CD14-positive monocyte (primary cell): ENCODE results near the gene DOCK8. TPM values are rescaled to one million over a fixed set of nuclear protein-coding genes. Genes with fewer than 3 reads are reported as not detected.

Experiments
- DNase-seq, 3 donors: peaks; one replicate each; pipeline ENCODE4 v3.0.0-alpha.2; 2011 to 2022
- H2AFZ ChIP-seq: 2 replicates; pipeline ENCODE4 v1.6.0; 2012; ENCODE audit warnings: mild to moderate bottlenecking, low read depth, low read length, inconsistent platforms; ENCODE audit not compliant: insufficient read depth, poor library complexity, severe bottlenecking
- H3K27ac ChIP-seq, 2 donors: 1 replicate in 1 of 2; 2 replicates in 1 of 2; pipeline ENCODE4 v1.5.1; 2012 to 2013; ENCODE audit warnings: low read length in 2 of 2, control low read depth in 1 of 2, inconsistent platforms in 1 of 2, low read depth in 1 of 2, mild to moderate bottlenecking in 1 of 2
- H3K27me3 ChIP-seq, 2 donors: one replicate each; pipeline versions ENCODE4 v1.6.0 to v1.6.1; 2011 to 2013; ENCODE audit warnings: low read length in 2 of 2; ENCODE audit not compliant: control insufficient read depth in 2 of 2, insufficient read depth in 2 of 2
- H3K36me3 ChIP-seq, 2 donors: replicated peaks in 1 of 2; 1 replicate in 1 of 2; 2 replicates in 1 of 2; pipeline versions ENCODE4 v1.5.1 to v1.6.1; 2012 to 2013; ENCODE audit warnings: low read length in 2 of 2, control low read depth in 1 of 2, inconsistent platforms in 1 of 2, mild to moderate bottlenecking in 1 of 2; ENCODE audit not compliant: insufficient read depth in 2 of 2, control insufficient read depth in 1 of 2
- H3K4me1 ChIP-seq, 2 donors: 1 replicate in 1 of 2; 2 replicates in 1 of 2; pipeline versions ENCODE4 v1.5.1 to v1.6.1; 2012 to 2013; ENCODE audit warnings: low read length in 2 of 2, control low read depth in 1 of 2, inconsistent platforms in 1 of 2, mild to moderate bottlenecking in 1 of 2, moderate library complexity in 1 of 2; ENCODE audit not compliant: insufficient read depth in 2 of 2, control insufficient read depth in 1 of 2
- H3K4me2 ChIP-seq: replicated peaks from 2 replicates; pipeline ENCODE3; 2012; ENCODE audit warnings: low read length, moderate library complexity, mild to moderate bottlenecking; ENCODE audit not compliant: poor library complexity, severe bottlenecking; ENCODE audit errors: extremely low read depth
- H3K4me3 ChIP-seq, 3 experiments: fragments of 200-600 bp in 1 of 3; sonication (generic) in 1 of 3; replicated peaks in 1 of 3; 1 replicate in 2 of 3; 2 replicates in 1 of 3; pipeline ENCODE4 v1.5.1; 2011 to 2013; ENCODE audit warnings: low read length in 3 of 3, mild to moderate bottlenecking in 3 of 3, control low read depth in 2 of 3, low read depth in 2 of 3, inconsistent platforms in 1 of 3, moderate library complexity in 1 of 3
- H3K79me2 ChIP-seq: 2 replicates; pipeline ENCODE4 v1.6.0; 2012; ENCODE audit warnings: mild to moderate bottlenecking, control low read depth, inconsistent platforms, low read length, moderate library complexity; ENCODE audit not compliant: insufficient read depth
- H3K9ac ChIP-seq: 2 replicates; pipeline ENCODE4 v1.6.0; 2017; ENCODE audit warnings: low read length, mild to moderate bottlenecking; ENCODE audit not compliant: insufficient read depth, poor library complexity, severe bottlenecking
- H3K9me3 ChIP-seq, 2 donors: replicated peaks in 1 of 2; 1 replicate in 1 of 2; 2 replicates in 1 of 2; pipeline versions ENCODE4 v1.5.1 to v1.6.1; 2012 to 2013; ENCODE audit warnings: low read length in 2 of 2, control low read depth in 1 of 2; ENCODE audit not compliant: control insufficient read depth in 1 of 2, insufficient read depth in 1 of 2
- H4K20me1 ChIP-seq: 2 replicates; pipeline ENCODE4 v1.6.0; 2012; ENCODE audit warnings: mild to moderate bottlenecking, low read length, control low read depth, moderate library complexity; ENCODE audit not compliant: insufficient read depth
- H3K27ac Mint-ChIP-seq, 7 donors: one replicate each; pipeline ENCODE4 v1.8.0; 2020; ENCODE audit warnings: mild to moderate bottlenecking in 7 of 7, mixed read lengths in 7 of 7, moderate library complexity in 6 of 7, inconsistent platforms in 2 of 7
- H3K27me3 Mint-ChIP-seq, 3 donors: one replicate each; pipeline ENCODE4 v1.8.0; 2021 to 2022; ENCODE audit warnings: low read depth in 3 of 3, mild to moderate bottlenecking in 3 of 3, mixed read lengths in 3 of 3, moderate library complexity in 3 of 3, inconsistent platforms in 1 of 3
- H3K36me3 Mint-ChIP-seq, 2 donors: one replicate each; pipeline ENCODE4 v1.8.0; 2020; ENCODE audit warnings: mixed read lengths in 2 of 2, inconsistent platforms in 1 of 2, mild to moderate bottlenecking in 1 of 2
- H3K4me1 Mint-ChIP-seq: one replicate; pipeline ENCODE4 v1.8.0; 2020; ENCODE audit warnings: mild to moderate bottlenecking, mixed read lengths
- H3K4me3 Mint-ChIP-seq, 2 donors: one replicate each; pipeline ENCODE4 v1.8.0; 2020; ENCODE audit warnings: mild to moderate bottlenecking in 2 of 2, mixed read lengths in 2 of 2, moderate library complexity in 1 of 2
- H3K9me3 Mint-ChIP-seq, 7 donors: one replicate each; pipeline ENCODE4 v1.8.0; 2020 to 2022; ENCODE audit warnings: mixed read lengths in 7 of 7, mild to moderate bottlenecking in 6 of 7, moderate library complexity in 6 of 7, inconsistent platforms in 2 of 7
- CTCF ChIP-seq: fragments of 200-600 bp; IDR thresholded peaks from one replicate; pipeline ENCODE4 v1.8.0; 2022; ENCODE audit warnings: antibody characterized with exemption, mild to moderate bottlenecking
- WGBS: methylation state at CpG from one replicate; pipeline ENCODE4 v1.1.5; 2013; ENCODE audit warnings: missing lambda C conversion rate; ENCODE audit not compliant: insufficient coverage; 5-methylcytosine and 5-hydroxymethylcytosine counted together
- intact Hi-C, 2 donors: fragments of 100-400 bp; cut with micrococcal nuclease; formaldehyde crosslinking; loops; one replicate each; pipeline versions ENCODE4 v1.15.0 to v1.15.1; 2023
- polyA plus RNA-seq, 3 donors: library from polyadenylated mRNA; depleted of rRNA in 1 of 3; unstranded in 2 of 3; stranded (reverse) in 1 of 3; fragments of 300-500 nt in 2 of 3; fragments of >200 nt in 1 of 3; fragmentation: Illumina TruSeq in 2 of 3; gene quantifications; 1 replicate in 2 of 3; 2 replicates in 1 of 3; pipeline ENCODE4 v1.2.3, GENCODE V29; 2012 to 2021

Gene DOCK8
- polyA plus RNA-seq, 3 donors: 46.8 to 100 (median 95.4) TPM

- no peak for DNase-seq
- H3K27ac Mint-ChIP-seq: no peak overlapping the region
- Histone ChIP-seq H3K27me3 (no peaks in the 10 kb centered on the region), H3K9ac (no peak overlapping the region), H3K4me3 (no peak overlapping the region), H3K9me3 (no peaks in the 10 kb centered on the region), H3K4me1 (no peaks in the 10 kb centered on the region), H3K36me3 (no peaks in the 10 kb centered on the region), H2AFZ (no peak overlapping the region), H4K20me1 (no peaks in the 10 kb centered on the region), H3K27ac (no peak overlapping the region), H3K4me2 (no peak overlapping the region), H3K79me2 (no peaks in the 10 kb centered on the region)
- no peak for TF ChIP-seq CTCF
- intact Hi-C loops: loop anchor here in 1 of 2 donors (10.0 kb wide), 1 partner anchor 525 kb away; no protein-coding TSS in a partner anchor
- no peaks in the 10 kb centered on the region for H3K36me3 Mint-ChIP-seq
- 100% methylated on average over 2 of the region's 4 CpGs for WGBS
- peaks cover 0 to 5% (median 3%) of the 10 kb centered on the region in 3 donors for H3K27me3 Mint-ChIP-seq
- peaks cover 0 to 9% (median 2%) of the 10 kb centered on the region in 7 donors for H3K9me3 Mint-ChIP-seq
- H3K4me3 Mint-ChIP-seq: no peak overlapping the region
- no peaks in the 10 kb centered on the region for H3K4me1 Mint-ChIP-seq
Measured at GRCh38 chr9:479304-479970, 264.8 kb downstream of the DOCK8 start.

GRCh38 chr9:479971-480350 is 265.3 kb downstream of the DOCK8 start:
- H4K20me1 ChIP-seq: no peaks in the 10 kb centered on the region
- H3K36me3 Mint-ChIP-seq: no peaks in the 10 kb centered on the region
- intact Hi-C loops: loop anchor here in 1 of 2 donors (10.0 kb wide), 1 partner anchor 525 kb away; no protein-coding TSS in a partner anchor
- H3K9me3 Mint-ChIP-seq: peaks cover 0 to 12% (median 3%) of the 10 kb centered on the region in 7 donors
- H3K79me2 ChIP-seq: no peaks in the 10 kb centered on the region
- no peaks in the 10 kb centered on the region for H3K36me3 ChIP-seq
- no peaks in the 10 kb centered on the region for H3K27me3 ChIP-seq
- H3K4me3 Mint-ChIP-seq: no peak overlapping the region
- no peak overlapping the region for H3K9ac ChIP-seq
- no peak for TF ChIP-seq CTCF
- H2AFZ ChIP-seq: no peak overlapping the region
- H3K4me1 Mint-ChIP-seq: no peaks in the 10 kb centered on the region
- H3K27me3 Mint-ChIP-seq: peaks cover 0 to 5% (median 3%) of the 10 kb centered on the region in 3 donors
- no peaks in the 10 kb centered on the region for H3K4me1 ChIP-seq
- H3K27ac ChIP-seq: no peak overlapping the region
- H3K27ac Mint-ChIP-seq: no peak overlapping the region
- H3K4me3 ChIP-seq: no peak overlapping the region
- H3K4me2 ChIP-seq: no peak overlapping the region
- H3K9me3 ChIP-seq: no peaks in the 10 kb centered on the region
- WGBS: no CpG with 5 or more reads among the region's 3 CpGs
- no peak for DNase-seq
